Measurements from ENCODE around the gene SEC61B. TPM values are rescaled to one million over a fixed set of nuclear protein-coding genes. Genes with fewer than 3 reads are reported as not detected.

SEC61B gene
- total RNA-seq, 2 donors from 2014 or later, result 126 to 166 TPM

DNA sequence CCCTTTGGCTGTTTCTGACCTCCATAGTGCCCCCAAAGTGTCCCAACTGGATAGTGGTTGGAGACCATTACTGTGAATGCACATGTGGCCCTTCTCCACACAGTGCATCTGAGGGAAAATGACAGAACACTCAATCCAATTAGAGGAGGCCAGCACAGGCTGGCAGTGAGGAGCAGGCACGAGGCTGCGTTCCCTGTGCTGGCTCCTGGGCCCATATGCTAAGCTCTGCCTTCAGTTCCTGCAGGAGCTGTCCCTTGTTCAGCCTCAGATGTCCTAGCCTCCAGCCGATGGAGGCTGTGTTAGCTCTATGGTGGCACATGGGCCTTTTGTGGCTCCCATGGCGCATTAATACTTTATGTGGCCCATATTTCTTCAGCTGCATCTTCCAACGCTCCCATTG lies 36.1 kb upstream of the SEC61B start:
- Histone ChIP-seq H3K27ac (no peak overlapping the region), H3K27me3 (no peaks in the 10 kb centered on the region), H3K36me3 (no peaks in the 10 kb centered on the region), H3K4me3 (no peak overlapping the region), H3K9me3 (no peaks in the 10 kb centered on the region), H3K4me1 (peaks cover 4% of the 10 kb centered on the region), H3K9ac (ENCODE audit: low read depth in 2 of 2, low read length in 2 of 2) (no peak overlapping the region)
- TF ChIP-seq, protein P1, sequence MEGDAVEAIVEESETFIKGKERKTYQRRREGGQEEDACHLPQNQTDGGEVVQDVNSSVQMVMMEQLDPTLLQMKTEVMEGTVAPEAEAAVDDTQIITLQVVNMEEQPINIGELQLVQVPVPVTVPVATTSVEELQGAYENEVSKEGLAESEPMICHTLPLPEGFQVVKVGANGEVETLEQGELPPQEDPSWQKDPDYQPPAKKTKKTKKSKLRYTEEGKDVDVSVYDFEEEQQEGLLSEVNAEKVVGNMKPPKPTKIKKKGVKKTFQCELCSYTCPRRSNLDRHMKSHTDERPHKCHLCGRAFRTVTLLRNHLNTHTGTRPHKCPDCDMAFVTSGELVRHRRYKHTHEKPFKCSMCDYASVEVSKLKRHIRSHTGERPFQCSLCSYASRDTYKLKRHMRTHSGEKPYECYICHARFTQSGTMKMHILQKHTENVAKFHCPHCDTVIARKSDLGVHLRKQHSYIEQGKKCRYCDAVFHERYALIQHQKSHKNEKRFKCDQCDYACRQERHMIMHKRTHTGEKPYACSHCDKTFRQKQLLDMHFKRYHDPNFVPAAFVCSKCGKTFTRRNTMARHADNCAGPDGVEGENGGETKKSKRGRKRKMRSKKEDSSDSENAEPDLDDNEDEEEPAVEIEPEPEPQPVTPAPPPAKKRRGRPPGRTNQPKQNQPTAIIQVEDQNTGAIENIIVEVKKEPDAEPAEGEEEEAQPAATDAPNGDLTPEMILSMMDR (IDR thresholded peaks at IDR 0.05), result no peak
- intact Hi-C loops (cut with DNase I), result loop anchor here (10.0 kb wide), 1 partner anchor 1409 kb away; no protein-coding TSS in a partner anchor
- DNase-seq, result no peak

DNA sequence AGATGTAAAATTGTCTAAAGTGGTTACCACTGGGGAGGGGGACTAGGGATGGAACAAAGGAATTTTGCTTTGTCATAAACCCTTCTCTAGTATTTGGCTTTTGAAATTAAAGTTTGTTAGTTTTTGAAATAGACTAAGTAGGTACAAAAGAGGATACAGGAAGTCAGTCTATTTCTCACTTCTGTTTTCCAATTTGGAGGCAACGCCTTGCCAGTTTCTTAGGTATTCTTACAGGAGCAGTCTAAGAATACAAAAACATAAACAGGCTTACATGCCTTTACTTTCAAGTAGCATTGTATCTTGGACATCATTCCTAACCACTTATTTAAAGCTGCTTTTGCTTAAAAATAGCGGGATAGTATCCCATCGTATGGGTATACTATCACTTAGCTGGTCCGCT lies 34.8 kb upstream of the SEC61B start:
- Histone ChIP-seq H3K36me3 (no peaks in the 10 kb centered on the region), H3K4me3 (no peak overlapping the region), H3K27ac (no peak overlapping the region), H3K4me1 (peaks cover 4% of the 10 kb centered on the region), H3K9me3 (no peaks in the 10 kb centered on the region), H3K27me3 (no peaks in the 10 kb centered on the region), H3K9ac (ENCODE audit: low read depth in 2 of 2, low read length in 2 of 2) (no peak overlapping the region)
- DNase-seq, result no peak
- TF ChIP-seq, protein P1 (IDR thresholded peaks at IDR 0.05), result no peak
- intact Hi-C loops (cut with DNase I), result loop anchor here (10.0 kb wide), 1 partner anchor 1407 kb away; no protein-coding TSS in a partner anchor

DNA sequence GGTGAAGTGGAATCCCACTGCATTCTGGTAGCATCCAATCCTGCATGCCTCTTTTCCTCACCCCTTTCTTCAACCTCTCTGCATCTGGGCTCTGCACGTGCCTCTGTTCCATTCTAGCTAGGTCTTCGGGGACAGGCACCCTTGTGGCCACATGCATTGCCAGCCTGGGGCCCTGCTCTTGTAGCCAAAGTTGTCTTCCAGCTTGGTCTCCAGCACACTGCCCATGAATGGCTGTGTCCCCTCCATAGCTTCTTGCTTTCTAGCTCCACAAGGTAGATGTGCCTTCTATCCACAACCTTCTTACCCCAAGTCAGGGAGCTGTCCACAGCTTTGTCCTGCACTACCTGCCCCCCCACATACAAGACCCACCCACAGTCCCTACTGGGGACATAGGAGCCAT lies 32.9 kb upstream of the SEC61B start:
- intact Hi-C loops (cut with DNase I), result loop anchor here (10.0 kb wide), 1 partner anchor 1406 kb away; no protein-coding TSS in a partner anchor
- TF ChIP-seq, protein P1 (IDR thresholded peaks at IDR 0.05), result no peak
- no peak for DNase-seq

DNA sequence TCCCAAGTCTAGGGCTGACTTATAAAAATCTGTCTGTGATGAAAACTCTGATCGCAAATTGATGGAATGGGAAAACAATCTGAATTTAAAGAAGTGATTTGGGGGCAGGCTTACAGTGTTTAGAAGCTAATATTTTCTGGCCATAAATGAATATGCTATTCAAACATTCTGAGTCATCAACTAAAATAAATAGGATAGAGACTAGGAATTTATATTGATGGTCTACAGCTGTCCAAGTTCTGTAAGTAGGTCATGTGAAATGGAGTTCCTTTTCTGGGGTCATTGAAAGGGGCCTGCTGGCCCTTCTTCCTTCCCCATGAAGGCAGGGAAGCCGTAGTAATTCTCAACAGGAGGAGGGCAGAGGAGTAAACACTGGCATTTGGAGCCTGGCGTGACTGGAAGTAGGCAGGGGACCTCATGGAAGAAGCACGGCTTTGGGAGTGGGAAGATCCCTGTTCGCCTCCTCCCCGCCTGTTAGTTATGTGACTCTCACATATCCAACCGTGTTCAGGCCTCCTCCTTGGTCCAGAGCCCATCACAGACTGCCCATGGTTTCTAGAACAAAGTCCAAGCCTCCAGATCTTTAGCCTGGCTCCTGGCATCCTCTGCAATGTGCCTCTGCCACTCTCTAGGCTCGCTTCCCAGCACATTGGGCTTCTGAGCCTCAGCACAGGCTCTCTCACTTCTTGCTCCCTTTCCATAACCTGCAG lies 32.0 kb upstream of the SEC61B start:
- H3K27ac ChIP-seq, result no peak overlapping the region
- H3K27me3 ChIP-seq, result no peaks in the 10 kb centered on the region
- intact Hi-C loops (cut with DNase I), result loop anchor here (10.0 kb wide), 1 partner anchor 1405 kb away; no protein-coding TSS in a partner anchor
- no peaks in the 10 kb centered on the region for H3K9me3 ChIP-seq
- no peaks in the 10 kb centered on the region for H3K36me3 ChIP-seq
- H3K9ac ChIP-seq (ENCODE audit: low read depth in 2 of 2, low read length in 2 of 2), result no peak overlapping the region
- H3K4me1 ChIP-seq, result peaks cover under 1% of the 10 kb centered on the region
- no peak overlapping the region for H3K4me3 ChIP-seq
- TF ChIP-seq, protein P1 (IDR thresholded peaks at IDR 0.05), result no peak
- no peak for DNase-seq

More for the DNA sequence above, 32.9 kb upstream of the SEC61B start:
- no peaks in the 10 kb centered on the region for H3K9me3 ChIP-seq
- no peak overlapping the region for H3K27ac ChIP-seq
- no peaks in the 10 kb centered on the region for H3K27me3 ChIP-seq
- no peak overlapping the region for H3K4me3 ChIP-seq
- no peak overlapping the region for H3K9ac ChIP-seq (ENCODE audit: low read depth in 2 of 2, low read length in 2 of 2)
- no peaks in the 10 kb centered on the region for H3K36me3 ChIP-seq
- peaks cover 4% of the 10 kb centered on the region for H3K4me1 ChIP-seq

DNA sequence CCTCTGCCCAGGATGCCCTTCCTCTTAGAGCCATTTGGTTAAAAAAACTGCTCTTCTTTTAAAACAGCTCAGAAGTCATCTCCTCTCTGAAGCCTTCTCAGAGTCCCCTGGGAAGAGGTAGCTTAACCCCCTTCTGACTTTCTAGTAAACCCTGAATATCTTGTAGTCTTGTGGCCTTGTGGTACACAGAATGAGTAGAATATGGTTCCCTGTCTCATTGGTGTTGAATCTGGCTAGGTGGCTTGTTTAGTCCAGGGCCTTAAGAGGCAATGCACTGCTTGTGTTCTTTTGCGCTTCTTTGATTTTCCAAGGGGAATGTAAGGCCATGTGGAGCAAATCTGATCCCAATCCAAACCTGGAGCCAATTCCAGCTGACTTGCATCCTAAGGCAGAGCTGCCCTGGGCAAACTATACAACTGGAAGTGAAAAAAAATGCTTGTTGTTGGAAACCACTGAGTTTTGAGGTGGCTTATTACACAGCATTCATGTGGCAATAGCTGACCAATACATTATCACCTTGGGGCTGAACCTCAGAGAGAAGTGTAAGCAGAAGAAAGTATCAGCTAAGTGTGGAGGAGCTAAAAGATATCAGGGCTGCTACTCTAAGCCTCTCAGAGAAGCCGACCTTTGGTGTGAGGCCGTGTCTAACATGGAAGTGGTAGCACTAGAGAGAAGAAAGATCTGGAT lies 31.3 kb upstream of the SEC61B start:
- TF ChIP-seq, protein P1 (IDR thresholded peaks at IDR 0.05), result no peak
- Histone ChIP-seq H3K9me3 (no peaks in the 10 kb centered on the region), H3K9ac (ENCODE audit: low read depth in 2 of 2, low read length in 2 of 2) (no peak overlapping the region), H3K36me3 (no peaks in the 10 kb centered on the region), H3K4me1 (no peaks in the 10 kb centered on the region), H3K4me3 (no peak overlapping the region), H3K27me3 (no peaks in the 10 kb centered on the region), H3K27ac (no peak overlapping the region)
- intact Hi-C loops (cut with DNase I), result no loop called here
- DNase-seq, result no peak

All from colonic mucosa (tissue), 4 donors.